ENCODE measurements around the gene CNTRL.
"Not testable (repeated sequence)": the region's sequence is repeated elsewhere in the genome, so short reads cannot be mapped to it uniquely, and the experiment has no call there.

The CNTRL gene

GRCh38 chr9:121074370-121075250 lies at the start of gene CNTRL:
CNTRL (plus strand) TSS chr9:121074955; CDS start chr9:121088327, 13,372 bp downstream.
- DNase-seq = peak; percentile 95 to 97

GRCh38 chr9:121026260-121026691 lies 48.5 kb upstream of the CNTRL start:
- DNase-seq = no peak

GRCh38 chr9:121026768-121027167 lies 48.0 kb upstream of the CNTRL start:
- no peak for DNase-seq

GRCh38 chr9:121028285-121028684 lies 46.5 kb upstream of the CNTRL start:
- not testable (repeated sequence) for DNase-seq

- no peak for DNase-seq
Observed at GRCh38 chr9:121029469-121029868, 45.3 kb upstream of the CNTRL start.

- no peak for DNase-seq
Observed at GRCh38 chr9:121034529-121034928, 40.2 kb upstream of the CNTRL start.

GRCh38 chr9:121035717-121036116 lies 39.0 kb upstream of the CNTRL start:
- not testable (repeated sequence) for DNase-seq

GRCh38 chr9:121038362-121038761 lies 36.4 kb upstream of the CNTRL start:
- DNase-seq = no peak

- DNase-seq = no peak
Observed at GRCh38 chr9:121038804-121039203, 36.0 kb upstream of the CNTRL start.

GRCh38 chr9:121048175-121048574 lies 26.6 kb upstream of the CNTRL start:
- no peak for DNase-seq

- no peak for DNase-seq
Observed at GRCh38 chr9:121048618-121049017, 26.1 kb upstream of the CNTRL start.

GRCh38 chr9:121050128-121050988 lies 24.4 kb upstream of the CNTRL start, which contains the start of gene C5:
C5 (minus strand) TSS chr9:121050275; CDS start chr9:121050246, 29 bp downstream.
- DNase-seq = no peak

GRCh38 chr9:121053544-121053943 lies 21.2 kb upstream of the CNTRL start:
- DNase-seq = no peak

GRCh38 chr9:121055642-121056143 lies 19.1 kb upstream of the CNTRL start:
- DNase-seq = no peak

GRCh38 chr9:121057821-121058220 lies 16.9 kb upstream of the CNTRL start:
- no peak for DNase-seq

- no peak for DNase-seq
Observed at GRCh38 chr9:121059513-121059912, 15.2 kb upstream of the CNTRL start.

GRCh38 chr9:121059998-121060636 lies 14.6 kb upstream of the CNTRL start:
- no peak for DNase-seq

- DNase-seq = no peak
Observed at GRCh38 chr9:121066850-121067249, 7.9 kb upstream of the CNTRL start.

GRCh38 chr9:121067640-121068039 lies 7.1 kb upstream of the CNTRL start:
- peak; percentile 27 to 34 for DNase-seq

- no peak for DNase-seq
Observed at GRCh38 chr9:121069396-121069795, 5.4 kb upstream of the CNTRL start.

- peak in 1 of 2 experiments; percentile 30 for DNase-seq
Observed at GRCh38 chr9:121071370-121071755, 3.4 kb upstream of the CNTRL start.

- peak; percentile 30 to 36 for DNase-seq
Observed at GRCh38 chr9:121071756-121072421, 2.9 kb upstream of the CNTRL start.
